ENCODE data around the gene TAGLN. TPM values are rescaled to one million over a fixed set of nuclear protein-coding genes. Genes with fewer than 3 reads are reported as not detected.

TAGLN gene
- total RNA-seq, 1 experiment from 2014 or later, result 6.6 TPM

DNA sequence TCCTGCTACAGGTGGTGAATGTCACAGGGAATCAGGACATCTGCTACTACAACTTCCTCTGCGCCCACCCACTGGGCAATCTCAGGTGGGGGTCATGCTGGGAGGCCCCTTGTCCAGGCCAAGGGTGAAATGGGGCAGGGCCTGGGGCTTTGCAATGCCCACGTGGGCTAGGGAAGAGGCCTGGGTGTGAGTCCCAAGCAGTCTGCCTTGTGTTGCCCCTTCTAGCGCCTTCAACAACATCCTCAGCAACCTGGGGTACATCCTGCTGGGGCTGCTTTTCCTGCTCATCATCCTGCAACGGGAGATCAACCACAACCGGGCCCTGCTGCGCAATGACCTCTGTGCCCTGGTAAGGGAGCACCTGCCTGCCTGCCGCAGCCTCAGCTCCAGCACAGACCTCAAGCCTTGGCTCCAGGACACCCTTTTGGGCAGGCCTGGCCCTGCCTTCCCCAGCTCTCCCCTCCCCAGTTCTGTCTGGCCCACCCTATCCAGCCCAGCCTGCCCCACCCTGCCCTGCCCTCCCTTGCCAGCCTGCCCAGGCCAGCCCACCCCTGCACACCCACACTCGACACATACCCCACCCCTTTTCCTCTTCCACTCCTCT is 9.1 kb upstream of the TAGLN start:
- H3K27ac Mint-ChIP-seq (ENCODE audit: unreplicated experiment), result no peak overlapping the region
- H3K9me3 Mint-ChIP-seq (ENCODE audit: low read depth, unreplicated experiment), result no peaks in the 10 kb centered on the region
- CTCF ChIA-PET, result no interaction called here
- H3K36me3 Mint-ChIP-seq (ENCODE audit: insufficient read depth, unreplicated experiment), result no peaks in the 10 kb centered on the region
- no TSS peak for BruUV-seq (replicated peaks)
- TF ChIP-seq, protein P1, sequence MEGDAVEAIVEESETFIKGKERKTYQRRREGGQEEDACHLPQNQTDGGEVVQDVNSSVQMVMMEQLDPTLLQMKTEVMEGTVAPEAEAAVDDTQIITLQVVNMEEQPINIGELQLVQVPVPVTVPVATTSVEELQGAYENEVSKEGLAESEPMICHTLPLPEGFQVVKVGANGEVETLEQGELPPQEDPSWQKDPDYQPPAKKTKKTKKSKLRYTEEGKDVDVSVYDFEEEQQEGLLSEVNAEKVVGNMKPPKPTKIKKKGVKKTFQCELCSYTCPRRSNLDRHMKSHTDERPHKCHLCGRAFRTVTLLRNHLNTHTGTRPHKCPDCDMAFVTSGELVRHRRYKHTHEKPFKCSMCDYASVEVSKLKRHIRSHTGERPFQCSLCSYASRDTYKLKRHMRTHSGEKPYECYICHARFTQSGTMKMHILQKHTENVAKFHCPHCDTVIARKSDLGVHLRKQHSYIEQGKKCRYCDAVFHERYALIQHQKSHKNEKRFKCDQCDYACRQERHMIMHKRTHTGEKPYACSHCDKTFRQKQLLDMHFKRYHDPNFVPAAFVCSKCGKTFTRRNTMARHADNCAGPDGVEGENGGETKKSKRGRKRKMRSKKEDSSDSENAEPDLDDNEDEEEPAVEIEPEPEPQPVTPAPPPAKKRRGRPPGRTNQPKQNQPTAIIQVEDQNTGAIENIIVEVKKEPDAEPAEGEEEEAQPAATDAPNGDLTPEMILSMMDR (IDR thresholded peaks at IDR 0.05; ENCODE audit: unreplicated experiment), result no peak
- no peak for DNase-seq
- H3K27me3 Mint-ChIP-seq (ENCODE audit: unreplicated experiment), result no peaks in the 10 kb centered on the region
- no peaks in the 10 kb centered on the region for H3K4me1 Mint-ChIP-seq (ENCODE audit: low read depth, unreplicated experiment)
- intact Hi-C loops (cut with micrococcal nuclease; ENCODE audit: unreplicated experiment), result no loop called here
- no peak overlapping the region for H3K4me3 Mint-ChIP-seq (ENCODE audit: low read depth, unreplicated experiment)

DNA sequence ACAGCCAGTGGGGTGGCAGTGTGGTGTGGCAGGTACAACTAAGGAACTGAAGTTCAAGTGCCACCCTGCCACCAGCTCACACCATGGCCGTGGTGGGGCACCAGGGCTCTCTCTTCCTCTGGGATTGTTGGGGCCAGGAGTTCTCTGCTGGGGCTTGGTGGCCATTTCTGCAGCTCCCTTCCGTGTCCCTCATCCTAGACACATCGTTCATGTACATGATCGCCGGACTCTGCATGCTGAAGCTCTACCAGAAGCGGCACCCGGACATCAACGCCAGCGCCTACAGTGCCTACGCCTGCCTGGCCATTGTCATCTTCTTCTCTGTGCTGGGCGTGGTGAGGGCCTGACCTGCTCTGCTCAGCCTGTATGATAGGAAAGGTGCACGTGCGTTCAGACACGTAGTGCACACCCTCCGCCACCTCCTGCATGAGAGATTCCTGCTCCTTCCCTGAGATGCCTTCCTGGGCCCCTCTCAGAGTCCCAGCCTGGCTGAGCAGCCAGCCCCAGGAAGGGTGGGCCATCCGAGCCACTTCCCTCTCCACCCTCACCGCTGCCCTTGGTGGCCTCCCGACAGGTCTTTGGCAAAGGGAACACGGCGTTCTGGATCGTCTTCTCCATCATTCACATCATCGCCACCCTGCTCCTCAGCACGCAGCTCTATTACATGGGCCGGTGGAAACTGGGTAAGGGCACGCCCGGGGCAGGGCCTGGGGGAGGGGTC is 7.3 kb upstream of the TAGLN start:
- no TSS peak for BruUV-seq (replicated peaks)
- H3K4me3 Mint-ChIP-seq (ENCODE audit: low read depth, unreplicated experiment), result no peak overlapping the region
- H3K4me1 Mint-ChIP-seq (ENCODE audit: low read depth, unreplicated experiment), result no peaks in the 10 kb centered on the region
- no peak for DNase-seq
- H3K9me3 Mint-ChIP-seq (ENCODE audit: low read depth, unreplicated experiment), result no peaks in the 10 kb centered on the region
- H3K27ac Mint-ChIP-seq (ENCODE audit: unreplicated experiment), result no peak overlapping the region
- no peaks in the 10 kb centered on the region for H3K36me3 Mint-ChIP-seq (ENCODE audit: insufficient read depth, unreplicated experiment)
- H3K27me3 Mint-ChIP-seq (ENCODE audit: unreplicated experiment), result no peaks in the 10 kb centered on the region
- intact Hi-C loops (cut with micrococcal nuclease; ENCODE audit: unreplicated experiment), result no loop called here
- CTCF ChIA-PET, result no interaction called here
- TF ChIP-seq, protein P1 (IDR thresholded peaks at IDR 0.05; ENCODE audit: unreplicated experiment), result no peak

DNA sequence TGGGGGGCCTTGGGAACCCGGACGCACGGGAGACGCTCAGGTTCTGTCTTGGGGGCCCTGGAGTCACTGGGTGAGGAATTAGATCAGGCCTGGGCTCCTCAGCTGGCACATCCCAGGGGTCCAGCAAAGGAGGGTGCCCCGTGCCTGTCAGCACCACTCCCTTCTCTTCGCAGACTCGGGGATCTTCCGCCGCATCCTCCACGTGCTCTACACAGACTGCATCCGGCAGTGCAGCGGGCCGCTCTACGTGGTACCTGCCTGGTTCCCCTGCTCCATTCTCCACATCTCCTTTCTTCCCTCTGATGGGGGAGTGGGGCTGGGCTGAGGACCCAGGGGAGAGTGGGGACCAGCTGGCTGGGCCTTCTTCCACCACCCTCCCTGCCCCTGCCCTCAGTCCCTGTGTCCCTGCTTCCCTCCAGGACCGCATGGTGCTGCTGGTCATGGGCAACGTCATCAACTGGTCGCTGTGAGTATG is 6.7 kb upstream of the TAGLN start:
- no TSS peak for BruUV-seq (replicated peaks)
- Mint-ChIP-seq H3K4me1 (ENCODE audit: low read depth, unreplicated experiment) (no peaks in the 10 kb centered on the region), H3K9me3 (ENCODE audit: low read depth, unreplicated experiment) (no peaks in the 10 kb centered on the region), H3K4me3 (ENCODE audit: low read depth, unreplicated experiment) (no peak overlapping the region), H3K27me3 (ENCODE audit: unreplicated experiment) (no peaks in the 10 kb centered on the region), H3K27ac (ENCODE audit: unreplicated experiment) (no peak overlapping the region), H3K36me3 (ENCODE audit: insufficient read depth, unreplicated experiment) (no peaks in the 10 kb centered on the region)
- TF ChIP-seq, protein P1 (IDR thresholded peaks at IDR 0.05; ENCODE audit: unreplicated experiment), result no peak
- no peak for DNase-seq
- CTCF ChIA-PET, result no interaction called here
- intact Hi-C loops (cut with micrococcal nuclease; ENCODE audit: unreplicated experiment), result no loop called here

DNA sequence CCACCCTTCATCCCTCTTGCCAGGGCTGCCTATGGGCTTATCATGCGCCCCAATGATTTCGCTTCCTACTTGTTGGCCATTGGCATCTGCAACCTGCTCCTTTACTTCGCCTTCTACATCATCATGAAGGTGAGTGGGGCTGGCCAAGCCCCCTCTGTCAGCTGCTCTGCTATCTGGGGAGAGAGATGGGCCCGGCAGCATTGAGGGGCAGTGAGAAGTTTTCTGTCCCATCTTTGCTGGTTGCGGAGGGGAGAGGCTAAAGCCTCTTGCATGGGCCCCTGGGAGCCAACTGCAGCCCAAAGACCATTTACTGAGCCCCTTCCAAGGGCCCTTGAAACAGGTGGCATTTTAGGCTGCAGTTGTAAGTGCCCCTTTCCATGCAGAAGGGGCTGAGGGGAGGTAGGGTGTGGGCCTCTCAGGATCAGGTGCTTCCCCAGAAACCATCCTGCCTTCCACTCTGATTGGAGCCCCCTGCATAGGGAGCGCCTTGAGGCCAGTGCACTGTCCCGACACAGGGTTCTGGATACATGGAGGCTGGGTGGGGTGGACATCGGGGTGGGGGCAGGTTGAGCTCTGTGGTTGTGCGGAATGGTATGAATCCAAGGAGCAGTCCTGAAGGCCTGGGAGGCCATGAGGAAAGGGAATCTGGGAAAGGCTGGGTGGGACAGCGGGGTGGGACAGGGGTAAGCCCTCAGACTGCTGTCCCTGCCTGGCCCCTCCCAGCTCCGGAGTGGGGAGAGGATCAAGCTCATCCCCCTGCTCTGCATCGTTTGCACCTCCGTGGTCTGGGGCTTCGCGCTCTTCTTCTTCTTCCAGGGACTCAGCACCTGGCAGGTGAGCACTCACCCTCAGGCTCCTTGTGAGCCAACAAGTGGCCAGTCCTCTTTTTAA is 5.8 kb upstream of the TAGLN start:
- Mint-ChIP-seq H3K4me3 (ENCODE audit: low read depth, unreplicated experiment) (no peak overlapping the region), H3K9me3 (ENCODE audit: low read depth, unreplicated experiment) (no peaks in the 10 kb centered on the region), H3K4me1 (ENCODE audit: low read depth, unreplicated experiment) (no peaks in the 10 kb centered on the region), H3K27ac (ENCODE audit: unreplicated experiment) (no peak overlapping the region), H3K36me3 (ENCODE audit: insufficient read depth, unreplicated experiment) (no peaks in the 10 kb centered on the region), H3K27me3 (ENCODE audit: unreplicated experiment) (no peaks in the 10 kb centered on the region)
- TF ChIP-seq, protein P1 (IDR thresholded peaks at IDR 0.05; ENCODE audit: unreplicated experiment), result no peak
- intact Hi-C loops (cut with micrococcal nuclease; ENCODE audit: unreplicated experiment), result no loop called here
- BruUV-seq (replicated peaks), result no TSS peak
- CTCF ChIA-PET, result no interaction called here
- DNase-seq, result no peak
